HepG2 (cell line): ENCODE data around the gene RMI2. TPM values are rescaled to one million over a fixed set of nuclear protein-coding genes. Genes with fewer than 3 reads are reported as not detected.
A peak's percentile ranks its signal among the peaks of the same experiment; 100 is the strongest.

ENCODE experiments used
- AKAP8 ChIP-seq: sonication (generic); formaldehyde crosslinking; IDR thresholded peaks from 2 replicates; pipeline ENCODE4 v1.5.1; 2020; ENCODE audit warnings: mild to moderate bottlenecking, missing genetic modification reagents
- TARDBP ChIP-seq: sonication (generic); formaldehyde crosslinking; IDR thresholded peaks from 2 replicates; pipeline ENCODE4 v1.8.0; 2022; ENCODE audit warnings: mild to moderate bottlenecking, missing genetic modification reagents
- ZBTB49 ChIP-seq: sonication (generic); formaldehyde crosslinking; IDR thresholded peaks from 2 replicates; pipeline ENCODE4 v1.4.0; 2020; ENCODE audit warnings: missing genetic modification reagents, borderline replicate concordance
- ZFY ChIP-seq: sonication (generic); formaldehyde crosslinking; IDR thresholded peaks from 2 replicates; pipeline ENCODE4 v1.4.0; 2020; ENCODE audit warnings: missing genetic modification reagents
- ZNF264 ChIP-seq: sonication (generic); formaldehyde crosslinking; IDR thresholded peaks from 2 replicates; pipeline ENCODE4 v1.4.0; 2020; ENCODE audit warnings: missing genetic modification reagents
- ZNF274 ChIP-seq: sonication (generic); formaldehyde crosslinking; IDR thresholded peaks from 2 replicates; pipeline ENCODE4 v1.5.1; 2020; ENCODE audit warnings: mild to moderate bottlenecking, missing genetic modification reagents
- ZNF646 ChIP-seq: sonication (generic); formaldehyde crosslinking; IDR thresholded peaks from 2 replicates; pipeline ENCODE4 v1.9.0; 2021; ENCODE audit warnings: mild to moderate bottlenecking, missing genetic modification reagents
- polyA plus RNA-seq, 8 experiments: library from polyadenylated mRNA; depleted of rRNA in 3 of 8; stranded (reverse) in 7 of 8; unstranded in 1 of 8; fragments of >200 nt; fragmentation: Illumina TruSeq in 4 of 8; extraction: Trizol in 4 of 8; gene quantifications; 2 replicates each; pipeline versions ENCODE4 v1.2.1 to v1.2.3, GENCODE V29; 2011 to 2016; ENCODE audit warnings: low read depth in 4 of 8, missing spikeins in 1 of 8, mixed read lengths in 1 of 8; ENCODE audit not compliant: insufficient read depth in 1 of 8
- total RNA-seq, 5 experiments: library from RNA; depleted of rRNA; stranded (reverse); fragments of >200 nt; fragmentation: Illumina TruSeq; extraction: Trizol; gene quantifications; 2 replicates each; pipeline ENCODE4 v1.2.3, GENCODE V29; 2016; ENCODE audit warnings: low read depth in 1 of 5
- TF ChIP-seq, protein P1 (sequence below): sonication (generic); formaldehyde crosslinking; IDR thresholded peaks from 2 replicates; pipeline ENCODE4 v1.4.0; 2020; ENCODE audit warnings: missing genetic modification reagents
- TF ChIP-seq, protein P2 (sequence below): sonication (generic); formaldehyde crosslinking; IDR thresholded peaks from 2 replicates; pipeline ENCODE4 v1.9.0; 2021; ENCODE audit warnings: missing genetic modification reagents, mild to moderate bottlenecking, borderline replicate concordance
- TF ChIP-seq, protein P3 (sequence below): sonication (generic); formaldehyde crosslinking; conservative IDR thresholded peaks from 2 replicates; pipeline ENCODE4 v1.8.0; 2022; ENCODE audit warnings: low read depth, missing genetic modification reagents
- TF ChIP-seq, protein P4 (sequence below): sonication (generic); formaldehyde crosslinking; IDR thresholded peaks from 2 replicates; pipeline ENCODE4 v1.5.0; 2020; ENCODE audit warnings: missing genetic modification reagents, mild to moderate bottlenecking, borderline replicate concordance

RMI2 gene
- total and polyA plus RNA-seq, 2 of the 13 experiments (the other 11 are each of a cell fraction or from before 2014, with no cell fraction given), result 24.5 to 55.7 TPM

GRCh38 chr16:11345040-11345862 lies at the start of gene RMI2 (continued):
- TF ChIP-seq, protein P1, sequence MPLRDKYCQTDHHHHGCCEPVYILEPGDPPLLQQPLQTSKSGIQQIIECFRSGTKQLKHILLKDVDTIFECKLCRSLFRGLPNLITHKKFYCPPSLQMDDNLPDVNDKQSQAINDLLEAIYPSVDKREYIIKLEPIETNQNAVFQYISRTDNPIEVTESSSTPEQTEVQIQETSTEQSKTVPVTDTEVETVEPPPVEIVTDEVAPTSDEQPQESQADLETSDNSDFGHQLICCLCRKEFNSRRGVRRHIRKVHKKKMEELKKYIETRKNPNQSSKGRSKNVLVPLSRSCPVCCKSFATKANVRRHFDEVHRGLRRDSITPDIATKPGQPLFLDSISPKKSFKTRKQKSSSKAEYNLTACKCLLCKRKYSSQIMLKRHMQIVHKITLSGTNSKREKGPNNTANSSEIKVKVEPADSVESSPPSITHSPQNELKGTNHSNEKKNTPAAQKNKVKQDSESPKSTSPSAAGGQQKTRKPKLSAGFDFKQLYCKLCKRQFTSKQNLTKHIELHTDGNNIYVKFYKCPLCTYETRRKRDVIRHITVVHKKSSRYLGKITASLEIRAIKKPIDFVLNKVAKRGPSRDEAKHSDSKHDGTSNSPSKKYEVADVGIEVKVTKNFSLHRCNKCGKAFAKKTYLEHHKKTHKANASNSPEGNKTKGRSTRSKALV (CRISPR knock-in tag), result no peak; the same call in 1 of the 2 replicates
- TF ChIP-seq AKAP8 (CRISPR knock-in tag) (no peak; the same call in 1 of the 2 replicates), ZFY (no peak), ZNF646 (CRISPR knock-in tag) (no peak), ZNF264 (peak; percentile 25; the same call in 1 of the 2 replicates), TARDBP (CRISPR knock-in tag) (peak; percentile 71; the same call in 1 of the 2 replicates), ZBTB49 (CRISPR knock-in tag) (no peak), ZNF274 (CRISPR knock-in tag) (peak; percentile 94; the same call in 1 of the 2 replicates)
- TF ChIP-seq, protein P2, sequence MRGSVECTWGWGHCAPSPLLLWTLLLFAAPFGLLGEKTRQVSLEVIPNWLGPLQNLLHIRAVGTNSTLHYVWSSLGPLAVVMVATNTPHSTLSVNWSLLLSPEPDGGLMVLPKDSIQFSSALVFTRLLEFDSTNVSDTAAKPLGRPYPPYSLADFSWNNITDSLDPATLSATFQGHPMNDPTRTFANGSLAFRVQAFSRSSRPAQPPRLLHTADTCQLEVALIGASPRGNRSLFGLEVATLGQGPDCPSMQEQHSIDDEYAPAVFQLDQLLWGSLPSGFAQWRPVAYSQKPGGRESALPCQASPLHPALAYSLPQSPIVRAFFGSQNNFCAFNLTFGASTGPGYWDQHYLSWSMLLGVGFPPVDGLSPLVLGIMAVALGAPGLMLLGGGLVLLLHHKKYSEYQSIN (CRISPR knock-in tag), result no peak
- TF ChIP-seq, protein P3, sequence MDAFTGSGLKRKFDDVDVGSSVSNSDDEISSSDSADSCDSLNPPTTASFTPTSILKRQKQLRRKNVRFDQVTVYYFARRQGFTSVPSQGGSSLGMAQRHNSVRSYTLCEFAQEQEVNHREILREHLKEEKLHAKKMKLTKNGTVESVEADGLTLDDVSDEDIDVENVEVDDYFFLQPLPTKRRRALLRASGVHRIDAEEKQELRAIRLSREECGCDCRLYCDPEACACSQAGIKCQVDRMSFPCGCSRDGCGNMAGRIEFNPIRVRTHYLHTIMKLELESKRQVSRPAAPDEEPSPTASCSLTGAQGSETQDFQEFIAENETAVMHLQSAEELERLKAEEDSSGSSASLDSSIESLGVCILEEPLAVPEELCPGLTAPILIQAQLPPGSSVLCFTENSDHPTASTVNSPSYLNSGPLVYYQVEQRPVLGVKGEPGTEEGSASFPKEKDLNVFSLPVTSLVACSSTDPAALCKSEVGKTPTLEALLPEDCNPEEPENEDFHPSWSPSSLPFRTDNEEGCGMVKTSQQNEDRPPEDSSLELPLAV (CRISPR knock-in tag), result no peak; the same call in 1 of the 2 replicates
- TF ChIP-seq, protein P4, sequence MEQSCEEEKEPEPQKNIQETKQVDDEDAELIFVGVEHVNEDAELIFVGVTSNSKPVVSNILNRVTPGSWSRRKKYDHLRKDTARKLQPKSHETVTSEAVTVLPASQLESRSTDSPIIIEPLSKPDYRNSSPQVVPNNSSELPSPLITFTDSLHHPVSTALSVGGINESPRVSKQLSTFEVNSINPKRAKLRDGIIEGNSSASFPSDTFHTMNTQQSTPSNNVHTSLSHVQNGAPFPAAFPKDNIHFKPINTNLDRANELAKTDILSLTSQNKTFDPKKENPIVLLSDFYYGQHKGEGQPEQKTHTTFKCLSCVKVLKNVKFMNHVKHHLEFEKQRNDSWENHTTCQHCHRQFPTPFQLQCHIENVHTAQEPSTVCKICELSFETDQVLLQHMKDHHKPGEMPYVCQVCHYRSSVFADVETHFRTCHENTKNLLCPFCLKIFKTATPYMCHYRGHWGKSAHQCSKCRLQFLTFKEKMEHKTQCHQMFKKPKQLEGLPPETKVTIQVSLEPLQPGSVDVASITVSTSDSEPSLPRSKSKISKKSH (CRISPR knock-in tag), result peak; percentile 25; the same call in 1 of the 2 replicates
